ENCODE data around the gene PRPF8. TPM values are rescaled to one million over a fixed set of nuclear protein-coding genes. Genes with fewer than 3 reads are reported as not detected.

PRPF8 gene
- total RNA-seq, 1 donor from 2014 or later = 202 TPM

DNA sequence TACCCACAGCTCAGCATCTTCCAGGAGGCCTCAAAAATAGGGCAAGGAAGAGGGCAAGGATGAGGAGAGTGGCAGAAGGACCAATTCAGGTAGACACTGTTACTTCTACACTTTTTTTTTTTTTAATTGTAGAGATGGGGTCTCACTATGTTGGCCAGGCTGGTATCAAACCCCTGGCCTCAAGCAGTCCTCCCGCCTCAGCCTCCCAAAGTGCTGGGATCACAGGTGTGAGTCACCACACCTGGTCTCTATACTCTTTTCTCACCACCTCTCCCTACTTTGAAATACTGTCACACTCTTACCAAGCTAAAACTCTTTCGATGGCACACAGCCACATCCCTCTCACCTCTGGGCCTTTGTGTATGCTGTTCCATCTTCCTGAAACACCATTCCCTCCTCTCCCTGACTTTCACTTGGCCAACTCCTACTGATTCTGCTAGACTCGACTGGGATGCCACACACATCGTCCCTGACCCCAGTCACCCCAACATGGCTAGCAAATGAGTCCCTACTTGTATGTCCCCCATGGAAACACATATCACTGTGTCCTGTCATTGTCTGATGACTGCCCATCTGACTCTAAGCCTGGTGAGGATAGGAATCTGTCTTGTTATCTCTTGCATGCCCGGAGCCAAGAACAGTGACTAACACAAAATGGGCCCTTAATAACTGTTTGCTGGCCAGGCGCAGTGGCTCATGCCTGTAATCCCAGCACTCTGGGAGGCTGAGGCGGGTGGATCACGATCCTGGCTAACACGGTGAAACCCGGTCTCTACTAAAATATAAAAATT lies 48.8 kb downstream of the PRPF8 start:
- Histone ChIP-seq H4K20me1 (ENCODE audit: insufficient read depth, low read length) (no peaks in the 10 kb centered on the region), H2AFZ (ENCODE audit: low read depth, low read length) (no peak overlapping the region), H3K4me3 (ENCODE audit: insufficient read depth, low read depth, low read length) (no peak overlapping the region), H3K9me3 (ENCODE audit: insufficient read depth, low read depth, low read length) (no peaks in the 10 kb centered on the region), H3K4me1 (ENCODE audit: insufficient read depth, low read length) (no peaks in the 10 kb centered on the region), H3K36me3 (ENCODE audit: insufficient read depth, low read length) (no peaks in the 10 kb centered on the region), H3K27me3 (ENCODE audit: insufficient read depth, low read length) (no peaks in the 10 kb centered on the region), H3K27ac (ENCODE audit: low read depth, low read length) (no peak overlapping the region), H3K9ac (ENCODE audit: low read length) (no peak overlapping the region), H3K79me2 (ENCODE audit: insufficient read depth, low read length) (no peaks in the 10 kb centered on the region), H3K4me2 (ENCODE audit: low read length) (no peak overlapping the region)
- H3K4me1 Mint-ChIP-seq (ENCODE audit: low read depth, unreplicated experiment) = peaks cover 2% of the 10 kb centered on the region
- TF ChIP-seq, protein P1, sequence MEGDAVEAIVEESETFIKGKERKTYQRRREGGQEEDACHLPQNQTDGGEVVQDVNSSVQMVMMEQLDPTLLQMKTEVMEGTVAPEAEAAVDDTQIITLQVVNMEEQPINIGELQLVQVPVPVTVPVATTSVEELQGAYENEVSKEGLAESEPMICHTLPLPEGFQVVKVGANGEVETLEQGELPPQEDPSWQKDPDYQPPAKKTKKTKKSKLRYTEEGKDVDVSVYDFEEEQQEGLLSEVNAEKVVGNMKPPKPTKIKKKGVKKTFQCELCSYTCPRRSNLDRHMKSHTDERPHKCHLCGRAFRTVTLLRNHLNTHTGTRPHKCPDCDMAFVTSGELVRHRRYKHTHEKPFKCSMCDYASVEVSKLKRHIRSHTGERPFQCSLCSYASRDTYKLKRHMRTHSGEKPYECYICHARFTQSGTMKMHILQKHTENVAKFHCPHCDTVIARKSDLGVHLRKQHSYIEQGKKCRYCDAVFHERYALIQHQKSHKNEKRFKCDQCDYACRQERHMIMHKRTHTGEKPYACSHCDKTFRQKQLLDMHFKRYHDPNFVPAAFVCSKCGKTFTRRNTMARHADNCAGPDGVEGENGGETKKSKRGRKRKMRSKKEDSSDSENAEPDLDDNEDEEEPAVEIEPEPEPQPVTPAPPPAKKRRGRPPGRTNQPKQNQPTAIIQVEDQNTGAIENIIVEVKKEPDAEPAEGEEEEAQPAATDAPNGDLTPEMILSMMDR (IDR thresholded peaks at IDR 0.05; ENCODE audit: insufficient read depth, low read depth, low read length) = no peak
- TF ChIP-seq EZH2 (IDR thresholded peaks at IDR 0.05; ENCODE audit: insufficient read depth, low read length) = no peak
- DNase-seq (ENCODE audit: low read depth) (no peak), FAIRE-seq (no peak)
- H3K27me3 Mint-ChIP-seq (ENCODE audit: low read depth, unreplicated experiment) = peaks cover 5% of the 10 kb centered on the region
- no peak overlapping the region for H3K4me3 Mint-ChIP-seq (ENCODE audit: unreplicated experiment)
- no peaks in the 10 kb centered on the region for H3K9me3 Mint-ChIP-seq (ENCODE audit: unreplicated experiment)
- H3K27ac Mint-ChIP-seq (ENCODE audit: unreplicated experiment) = no peak overlapping the region
- peaks cover 12% of the 10 kb centered on the region for H3K36me3 Mint-ChIP-seq (ENCODE audit: low read depth, unreplicated experiment)

GRCh38 chr17:1634841-1635650 lies 49.6 kb downstream of the PRPF8 start:
- Histone ChIP-seq H4K20me1 (ENCODE audit: insufficient read depth, low read length) (no peaks in the 10 kb centered on the region), H3K79me2 (ENCODE audit: insufficient read depth, low read length) (no peaks in the 10 kb centered on the region), H3K36me3 (ENCODE audit: insufficient read depth, low read length) (no peaks in the 10 kb centered on the region), H3K27ac (ENCODE audit: low read depth, low read length) (no peak overlapping the region), H3K4me3 (ENCODE audit: insufficient read depth, low read depth, low read length) (no peak overlapping the region), H3K27me3 (ENCODE audit: insufficient read depth, low read length) (no peaks in the 10 kb centered on the region), H3K4me1 (ENCODE audit: insufficient read depth, low read length) (no peaks in the 10 kb centered on the region), H2AFZ (ENCODE audit: low read depth, low read length) (no peak overlapping the region), H3K9ac (ENCODE audit: low read length) (no peak overlapping the region), H3K4me2 (ENCODE audit: low read length) (no peak overlapping the region), H3K9me3 (ENCODE audit: insufficient read depth, low read depth, low read length) (no peaks in the 10 kb centered on the region)
- FAIRE-seq = no peak
- TF ChIP-seq, protein P1 (IDR thresholded peaks at IDR 0.05; ENCODE audit: insufficient read depth, low read depth, low read length) = no peak
- H3K4me3 Mint-ChIP-seq (ENCODE audit: unreplicated experiment) = no peak overlapping the region
- no peak for DNase-seq (ENCODE audit: low read depth)
- H3K4me1 Mint-ChIP-seq (ENCODE audit: low read depth, unreplicated experiment) = peaks cover 2% of the 10 kb centered on the region
- H3K36me3 Mint-ChIP-seq (ENCODE audit: low read depth, unreplicated experiment) = peaks cover 12% of the 10 kb centered on the region
- no peak overlapping the region for H3K27ac Mint-ChIP-seq (ENCODE audit: unreplicated experiment)
- H3K27me3 Mint-ChIP-seq (ENCODE audit: low read depth, unreplicated experiment) = peaks cover 7% of the 10 kb centered on the region
- H3K9me3 Mint-ChIP-seq (ENCODE audit: unreplicated experiment) = no peaks in the 10 kb centered on the region

All from astrocyte (in vitro differentiated cells and primary cell).